Naive B cell (primary cell): ENCODE measurements around the gene ATG4B. TPM values are rescaled to one million over a fixed set of nuclear protein-coding genes. Genes with fewer than 3 reads are reported as not detected.

Experiments
- ATAC-seq, 2 donors: fragments of 150-1000 bp; cut with Tn5 transposase; 2 replicates each; pipeline ENCODE4 v1.10.0; 2021; ENCODE audit warnings: low read depth in 2 of 2, mild to moderate bottlenecking in 2 of 2, moderate library complexity in 2 of 2
- DNase-seq: peaks from one replicate; pipeline ENCODE4 v3.0.0; 2022
- H3K27ac Mint-ChIP-seq, 6 donors: one replicate each; pipeline ENCODE4 v1.8.0; 2020 to 2022; ENCODE audit warnings: mild to moderate bottlenecking in 6 of 6, mixed read lengths in 6 of 6, moderate library complexity in 5 of 6, inconsistent platforms in 2 of 6
- H3K27me3 Mint-ChIP-seq, 3 donors: one replicate each; pipeline ENCODE4 v1.8.0; 2021 to 2022; ENCODE audit warnings: mixed read lengths in 3 of 3, mild to moderate bottlenecking in 1 of 3
- H3K36me3 Mint-ChIP-seq, 2 donors: one replicate each; pipeline ENCODE4 v1.8.0; 2020 to 2022; ENCODE audit warnings: mixed read lengths in 2 of 2, inconsistent platforms in 1 of 2, mild to moderate bottlenecking in 1 of 2
- H3K4me1 Mint-ChIP-seq, 3 donors: one replicate each; pipeline ENCODE4 v1.8.0; 2020 to 2022; ENCODE audit warnings: mixed read lengths in 3 of 3, inconsistent platforms in 1 of 3, mild to moderate bottlenecking in 1 of 3, moderate library complexity in 1 of 3
- H3K4me3 Mint-ChIP-seq, 8 donors: one replicate each; pipeline ENCODE4 v1.8.0; 2020 to 2022; ENCODE audit warnings: mild to moderate bottlenecking in 8 of 8, mixed read lengths in 8 of 8, moderate library complexity in 8 of 8, inconsistent platforms in 2 of 8
- H3K9me3 Mint-ChIP-seq, 7 donors: one replicate each; pipeline ENCODE4 v1.8.0; 2020 to 2022; ENCODE audit warnings: mixed read lengths in 7 of 7, mild to moderate bottlenecking in 5 of 7, inconsistent platforms in 2 of 7, moderate library complexity in 1 of 7
- polyA plus RNA-seq, 6 donors: library from polyadenylated mRNA; unstranded; fragments of 300-500 nt; fragmentation: Illumina TruSeq; gene quantifications; one replicate each; pipeline ENCODE4 v1.2.3, GENCODE V29; 2021; ENCODE audit warnings: low read depth in 6 of 6

The ATG4B gene
- polyA plus RNA-seq, 6 donors from 2014 or later, result 61.5 to 74.6 (median 64.5) TPM

- peaks cover 0 to 4% (median 0%) of the 10 kb centered on the region in 7 donors for H3K9me3 Mint-ChIP-seq
- no peaks in the 10 kb centered on the region for H3K27me3 Mint-ChIP-seq
- H3K4me3 Mint-ChIP-seq, result peak overlapping the region; percentile 75 to 99 (median 88)
- peak overlapping the region; percentile 77 to 96 (median 96) for H3K27ac Mint-ChIP-seq
- H3K36me3 Mint-ChIP-seq, result peaks cover 0 to 14% of the 10 kb centered on the region in 2 donors
- H3K4me1 Mint-ChIP-seq, result peaks cover 37 to 39% (median 38%) of the 10 kb centered on the region in 3 donors
- DNase-seq (peak; percentile 52), ATAC-seq (peak; percentile 92 to 94)
These were observed 19.9 kb upstream of the ATG4B start for GRCh38 chr2:241617431-241618154.

- no peak for DNase-seq
- H3K4me3 Mint-ChIP-seq, result peak overlapping the region in 5 of 8 donors; percentile 75 to 99 (median 89)
- peak overlapping the region in 3 of 6 donors; percentile 26 to 40 (median 40) for H3K27ac Mint-ChIP-seq
- H3K27me3 Mint-ChIP-seq, result no peaks in the 10 kb centered on the region
- peaks cover 0 to 14% of the 10 kb centered on the region in 2 donors for H3K36me3 Mint-ChIP-seq
- peaks cover 37 to 39% (median 38%) of the 10 kb centered on the region in 3 donors for H3K4me1 Mint-ChIP-seq
- ATAC-seq, result no peak
- peaks cover 0 to 4% (median 0%) of the 10 kb centered on the region in 7 donors for H3K9me3 Mint-ChIP-seq
These were observed 19.1 kb upstream of the ATG4B start for GRCh38 chr2:241618296-241618805.

GRCh38 chr2:241618829-241619228, 18.7 kb upstream of the ATG4B start:
- no peak for ATAC-seq
- DNase-seq, result no peak
- Mint-ChIP-seq H3K4me1 (peaks cover 37 to 38% (median 37%) of the 10 kb centered on the region in 3 donors), H3K36me3 (peaks cover 0 to 14% of the 10 kb centered on the region in 2 donors), H3K27me3 (no peaks in the 10 kb centered on the region), H3K4me3 (peak overlapping the region in 3 of 8 donors; percentile 25 to 82 (median 75)), H3K27ac (peak overlapping the region in 1 of 6 donors; percentile 40), H3K9me3 (peaks cover 0 to 4% (median 0%) of the 10 kb centered on the region in 7 donors)

DNA sequence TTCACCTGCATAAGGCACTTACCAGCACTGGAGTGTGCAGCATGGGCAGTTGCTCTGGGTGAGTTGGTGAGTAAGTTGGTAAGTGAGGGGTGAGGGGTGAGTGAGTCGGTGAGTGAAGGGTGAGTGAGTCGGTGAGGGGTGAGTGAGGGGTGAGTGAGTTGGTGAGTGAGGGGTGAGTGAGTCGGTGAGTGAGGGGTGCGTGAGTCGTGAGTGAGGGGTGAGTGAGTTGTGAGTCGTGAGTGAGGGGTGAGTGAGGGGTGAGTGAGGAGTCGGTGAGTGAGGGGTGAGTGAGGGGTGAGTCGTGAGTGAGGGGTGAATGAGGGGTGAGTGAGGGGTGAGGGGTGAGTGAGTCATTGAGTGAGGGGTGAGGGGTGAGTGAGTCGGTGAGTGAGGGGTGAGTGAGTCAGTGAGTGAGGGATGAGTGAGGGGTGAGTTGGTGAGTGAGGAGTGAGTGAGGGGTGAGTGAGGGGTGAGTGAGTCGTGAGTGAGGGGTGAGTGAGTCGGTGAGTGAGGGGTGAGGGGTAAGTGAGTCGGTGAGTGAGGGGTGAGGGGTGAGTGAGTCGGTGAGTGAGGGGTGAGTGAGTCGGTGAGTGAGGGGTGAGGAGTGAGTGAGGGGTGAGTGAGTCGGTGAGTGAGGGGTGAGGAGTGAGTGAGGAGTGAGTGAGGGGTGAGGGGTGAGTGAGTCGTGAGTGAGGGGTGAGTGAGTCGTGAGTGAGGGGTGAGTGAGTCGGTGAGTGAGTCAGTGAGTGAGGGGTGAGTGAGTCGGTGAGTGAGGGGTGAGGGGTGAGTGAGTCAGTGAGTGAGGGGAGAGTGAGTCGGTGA, 17.7 kb upstream of the ATG4B start:
- ATAC-seq (no peak), DNase-seq (no peak)
- Mint-ChIP-seq H3K4me1 (peaks cover 35 to 38% (median 37%) of the 10 kb centered on the region in 3 donors), H3K27me3 (no peaks in the 10 kb centered on the region), H3K9me3 (peaks cover 0 to 4% (median 0%) of the 10 kb centered on the region in 7 donors), H3K36me3 (peaks cover 0 to 14% of the 10 kb centered on the region in 2 donors), H3K27ac (no peak overlapping the region), H3K4me3 (peak overlapping the region in 1 of 8 donors; percentile 73)

- Mint-ChIP-seq H3K27me3 (no peaks in the 10 kb centered on the region), H3K4me1 (peaks cover 35 to 38% (median 37%) of the 10 kb centered on the region in 3 donors), H3K36me3 (peaks cover 0 to 14% of the 10 kb centered on the region in 2 donors), H3K9me3 (peaks cover 0 to 4% (median 0%) of the 10 kb centered on the region in 7 donors), H3K27ac (peak overlapping the region in 1 of 6 donors; percentile 57), H3K4me3 (no peak overlapping the region)
- ATAC-seq, result no peak
- no peak for DNase-seq
These were observed 17.1 kb upstream of the ATG4B start for GRCh38 chr2:241620419-241620769.

DNA sequence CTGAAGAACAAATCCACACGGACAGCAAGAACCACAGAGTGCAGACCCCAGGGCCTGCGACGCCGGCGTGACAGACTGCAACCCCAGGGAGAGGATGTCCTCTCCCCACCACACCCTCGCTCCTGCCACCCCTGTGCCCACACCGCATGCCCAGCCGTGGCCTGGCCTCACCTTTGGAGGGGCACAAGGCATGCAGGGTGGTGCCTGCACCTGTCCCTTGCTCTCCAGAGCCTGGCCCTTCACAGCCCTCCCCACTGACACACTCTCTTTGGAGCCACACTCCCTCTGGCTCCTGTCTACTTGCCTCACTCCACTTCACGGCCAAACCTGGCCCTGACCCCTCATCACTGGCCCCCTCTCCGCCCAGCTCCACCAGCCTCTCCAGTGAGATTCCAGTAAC, 9.8 kb upstream of the ATG4B start:
- no peaks in the 10 kb centered on the region for H3K9me3 Mint-ChIP-seq
- DNase-seq (no peak), ATAC-seq (no peak)
- H3K27me3 Mint-ChIP-seq, result no peaks in the 10 kb centered on the region
- H3K4me3 Mint-ChIP-seq, result no peak overlapping the region
- peaks cover 15 to 26% (median 22%) of the 10 kb centered on the region in 3 donors for H3K4me1 Mint-ChIP-seq
- peaks cover 5 to 10% of the 10 kb centered on the region in 2 donors for H3K36me3 Mint-ChIP-seq
- no peak overlapping the region for H3K27ac Mint-ChIP-seq

- peak overlapping the region in 3 of 6 donors; percentile 43 to 71 (median 63) for H3K27ac Mint-ChIP-seq
- ATAC-seq, result peak in 1 of 2 donors; percentile 43
- H3K4me1 Mint-ChIP-seq, result peaks cover 15 to 28% (median 26%) of the 10 kb centered on the region in 3 donors
- H3K36me3 Mint-ChIP-seq, result peaks cover 5 to 10% of the 10 kb centered on the region in 2 donors
- no peaks in the 10 kb centered on the region for H3K9me3 Mint-ChIP-seq
- DNase-seq, result no peak
- H3K4me3 Mint-ChIP-seq, result peak overlapping the region in 4 of 8 donors; percentile 1 to 51 (median 17)
- no peaks in the 10 kb centered on the region for H3K27me3 Mint-ChIP-seq
These were observed 7.6 kb upstream of the ATG4B start for GRCh38 chr2:241629762-241630435.

GRCh38 chr2:241632478-241633325, 4.8 kb upstream of the ATG4B start:
- ATAC-seq, result no peak
- Mint-ChIP-seq H3K4me1 (peaks cover 18 to 37% (median 28%) of the 10 kb centered on the region in 3 donors), H3K9me3 (no peaks in the 10 kb centered on the region), H3K27ac (no peak overlapping the region), H3K36me3 (peaks cover 5% of the 10 kb centered on the region in 2 donors), H3K4me3 (peak overlapping the region in 1 of 8 donors; percentile 7), H3K27me3 (no peaks in the 10 kb centered on the region)
- no peak for DNase-seq

DNA sequence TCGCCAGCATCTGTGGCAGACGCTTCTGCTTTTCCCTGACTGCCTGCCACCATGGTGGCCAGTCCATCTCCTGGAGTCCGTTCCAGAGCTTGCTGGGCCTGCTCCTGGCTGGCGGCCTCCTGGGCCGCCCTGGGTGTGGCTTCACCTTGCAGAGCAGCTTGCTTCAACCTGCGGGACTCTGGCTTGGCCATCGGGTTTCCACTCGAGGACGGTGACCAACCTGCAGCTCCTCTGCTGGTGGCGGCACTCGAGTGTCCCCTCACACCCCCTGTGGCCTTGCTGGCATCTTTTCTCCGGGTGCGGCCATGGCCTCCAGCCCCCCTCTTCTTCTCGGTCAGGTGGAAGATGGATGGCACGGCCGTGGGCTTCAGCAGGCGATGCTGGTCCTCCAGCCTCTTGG, 3.9 kb upstream of the ATG4B start:
- DNase-seq (no peak), ATAC-seq (no peak)
- H3K9me3 Mint-ChIP-seq, result no peaks in the 10 kb centered on the region
- H3K27ac Mint-ChIP-seq, result no peak overlapping the region
- H3K4me3 Mint-ChIP-seq, result no peak overlapping the region
- H3K4me1 Mint-ChIP-seq, result peaks cover 13 to 40% (median 27%) of the 10 kb centered on the region in 3 donors
- peaks cover 0 to 5% of the 10 kb centered on the region in 2 donors for H3K36me3 Mint-ChIP-seq
- no peaks in the 10 kb centered on the region for H3K27me3 Mint-ChIP-seq

GRCh38 chr2:241635756-241636155, 1.7 kb upstream of the ATG4B start:
- no peak for DNase-seq
- Mint-ChIP-seq H3K27ac (peak overlapping the region in 4 of 6 donors; percentile 17 to 88 (median 58)), H3K36me3 (peaks cover 0 to 5% of the 10 kb centered on the region in 2 donors), H3K4me3 (peak overlapping the region; percentile 75 to 88 (median 82)), H3K9me3 (no peaks in the 10 kb centered on the region), H3K27me3 (no peaks in the 10 kb centered on the region), H3K4me1 (peaks cover 23 to 44% (median 36%) of the 10 kb centered on the region in 3 donors)
- no peak for ATAC-seq

DNA sequence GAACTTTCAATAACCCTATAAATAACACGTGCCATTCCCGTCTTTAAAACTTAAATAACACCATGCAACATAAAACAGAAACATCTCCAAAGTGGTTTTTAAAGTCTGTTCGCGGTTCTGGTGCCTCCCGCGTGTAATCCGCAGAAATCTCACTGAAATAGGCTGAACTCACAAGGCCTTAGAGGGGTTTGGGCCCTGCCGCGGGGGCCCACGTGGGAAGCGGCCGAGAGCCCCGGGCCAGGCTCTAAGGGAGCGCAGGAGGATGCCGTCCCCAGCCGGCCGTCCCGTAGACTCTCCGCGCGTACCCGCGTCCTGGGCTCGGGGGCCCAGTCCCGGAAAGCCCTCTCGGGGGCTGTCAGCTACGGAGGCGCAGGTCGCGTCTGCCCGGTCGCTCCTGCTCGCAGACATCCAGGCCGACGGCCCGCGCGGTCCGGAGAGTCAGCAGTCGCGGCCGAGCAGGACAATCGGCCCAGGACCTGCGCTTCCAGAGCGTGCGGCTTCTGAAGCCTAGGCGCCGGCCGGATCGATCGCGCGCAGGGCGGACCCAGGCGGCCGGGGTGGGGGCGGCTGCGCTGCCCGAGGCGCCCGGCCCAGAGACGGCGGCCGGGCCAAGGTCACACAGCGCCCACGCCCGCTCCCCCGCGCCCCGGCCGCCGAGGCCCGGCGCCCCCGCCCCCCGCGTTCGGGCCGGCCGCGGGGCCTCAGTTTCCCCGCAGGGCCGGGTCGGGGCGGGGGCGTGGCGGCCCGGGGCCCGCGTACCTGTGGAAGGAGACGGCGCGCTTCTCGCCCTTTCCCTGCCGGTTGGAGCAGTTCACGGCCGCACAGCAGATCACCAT, 1.1 kb upstream of the ATG4B start:
- Mint-ChIP-seq H3K9me3 (no peaks in the 10 kb centered on the region), H3K27me3 (no peaks in the 10 kb centered on the region), H3K4me3 (peak overlapping the region; percentile 75 to 88 (median 82)), H3K36me3 (no peaks in the 10 kb centered on the region), H3K4me1 (peaks cover 26 to 49% (median 43%) of the 10 kb centered on the region in 3 donors), H3K27ac (peak overlapping the region in 5 of 6 donors; percentile 37 to 88 (median 57))
- peak; percentile 29 to 35 for ATAC-seq
- peak; percentile 27 for DNase-seq
